GM21723 (cell line): Measurements from ENCODE around the gene RAP2A.
A peak's percentile ranks its signal among the peaks of the same experiment; 100 is the strongest.

Source experiments
- ATAC-seq: cut with Tn5 transposase; IDR thresholded peaks from one replicate; pipeline ENCODE4 v1.9.1; 2021; ENCODE audit warnings: mild to moderate bottlenecking, moderate library complexity; ENCODE audit not compliant: unreplicated experiment

Gene RAP2A

DNA sequence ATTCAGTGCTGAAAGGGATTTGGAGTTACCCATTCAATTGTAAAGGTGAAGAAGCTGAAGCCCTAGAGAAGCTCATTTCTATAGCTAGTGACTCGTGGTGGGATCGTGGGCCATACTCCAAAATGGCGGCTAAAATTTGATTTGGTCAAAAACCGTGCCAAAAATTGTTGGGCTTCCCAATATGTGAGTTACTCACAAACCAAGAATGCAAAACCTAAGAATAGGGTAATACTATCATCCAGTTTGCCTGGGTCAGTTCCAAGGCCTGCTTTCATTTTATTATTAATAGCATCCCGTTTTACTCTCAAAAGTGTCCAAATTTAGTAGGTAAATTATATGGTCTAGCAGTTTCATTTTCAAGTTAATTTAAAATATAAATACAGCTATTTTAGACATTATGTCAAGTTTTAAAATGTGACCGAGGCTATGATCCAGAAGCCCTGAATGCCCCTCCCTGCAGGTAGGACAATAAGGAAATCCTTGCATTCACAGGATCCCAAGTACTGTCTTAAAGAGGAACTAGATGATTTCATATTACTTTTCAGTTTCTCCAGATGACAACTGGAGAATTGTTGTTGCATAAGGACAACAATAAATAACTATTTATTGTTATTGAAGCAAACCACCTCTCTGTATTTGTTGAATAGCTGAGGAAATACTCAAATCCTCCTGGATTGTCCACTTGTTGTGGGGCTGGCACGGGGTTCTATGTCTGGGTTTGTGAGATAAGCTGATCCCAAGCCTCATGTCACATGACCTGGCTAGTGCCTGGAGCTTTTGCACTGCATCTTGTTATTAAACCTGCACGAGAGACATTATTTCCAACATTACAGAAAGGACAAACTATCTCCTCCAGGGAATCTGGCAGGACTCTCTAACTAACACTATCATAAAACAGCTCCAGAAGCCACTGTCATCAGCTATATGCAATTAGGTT, 11.6 kb upstream of the RAP2A start:
- no peak for ATAC-seq

DNA sequence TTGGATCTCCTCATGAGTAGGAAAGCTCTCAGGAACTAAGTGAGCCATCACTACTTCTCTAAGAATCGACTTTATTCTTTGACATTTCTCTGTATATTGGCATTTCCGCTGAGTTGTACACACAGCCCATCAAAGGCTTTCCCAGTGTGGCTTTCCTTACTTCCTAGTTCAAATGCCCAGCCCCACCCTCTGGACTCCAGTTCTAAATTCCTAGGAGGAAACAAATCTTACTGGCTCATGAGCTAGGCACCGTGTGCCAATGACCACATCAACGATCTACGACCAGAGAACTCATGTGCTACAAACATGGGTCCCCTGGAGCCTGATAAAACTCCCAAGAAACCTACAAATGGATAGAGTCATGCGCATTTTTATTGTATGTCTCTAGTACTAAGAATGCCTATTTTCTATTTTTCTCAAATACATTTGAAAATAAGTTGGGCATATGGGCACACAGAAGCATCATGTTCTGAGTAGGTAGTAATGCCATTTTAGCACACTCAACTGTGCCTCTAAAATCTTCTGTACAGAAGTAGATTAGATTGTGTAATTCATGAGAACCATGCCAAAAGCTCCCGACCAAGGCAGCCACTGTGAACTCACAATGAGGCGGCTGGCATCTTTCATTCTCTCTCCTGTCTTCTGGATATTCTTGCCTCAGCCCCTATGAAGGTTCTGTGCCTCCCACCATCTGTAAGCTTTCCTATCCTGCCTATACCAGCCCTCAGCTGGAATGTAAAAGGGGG, 10.5 kb upstream of the RAP2A start:
- no peak for ATAC-seq

GRCh38 chr13:97425590-97425989, 8.4 kb upstream of the RAP2A start:
- ATAC-seq, result no peak

DNA sequence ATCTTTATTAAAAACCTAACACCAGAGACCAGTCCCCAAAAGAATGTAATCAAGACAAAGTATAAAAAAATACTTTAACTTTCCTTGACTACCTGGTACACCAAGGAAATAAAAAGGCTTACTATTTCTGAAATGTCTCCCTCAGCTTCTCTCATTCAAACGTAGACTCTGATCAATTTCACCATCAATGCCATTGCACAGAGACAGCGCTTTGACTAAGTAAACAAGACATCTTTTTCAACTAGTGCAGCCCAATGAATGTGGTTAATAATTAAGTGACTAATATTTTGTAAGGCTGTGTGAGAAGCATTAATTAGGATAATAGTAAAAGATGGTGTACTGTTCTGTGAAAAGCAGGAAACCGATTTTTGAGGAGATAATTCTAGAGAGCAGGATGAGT, 7.3 kb upstream of the RAP2A start:
- no peak for ATAC-seq

DNA sequence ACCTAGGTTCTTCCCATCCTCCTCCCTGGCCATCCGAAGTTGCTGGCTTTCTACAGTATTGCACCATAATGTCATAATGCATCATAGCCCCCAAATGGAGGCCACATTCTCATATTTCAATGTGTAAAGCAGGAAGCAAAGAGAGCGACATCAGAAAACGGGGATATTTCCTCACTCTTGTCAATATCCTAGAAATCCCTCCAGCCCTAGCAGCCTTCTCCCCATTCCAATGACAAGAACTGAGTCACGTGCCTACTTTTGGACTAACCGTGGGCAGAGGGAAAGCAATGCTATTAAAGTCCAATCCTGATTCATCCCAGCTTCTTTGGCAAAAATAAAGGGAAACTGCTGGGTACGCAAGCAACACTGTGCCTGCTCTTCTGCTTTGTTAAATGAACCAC, 4.3 kb upstream of the RAP2A start:
- ATAC-seq, result no peak

DNA sequence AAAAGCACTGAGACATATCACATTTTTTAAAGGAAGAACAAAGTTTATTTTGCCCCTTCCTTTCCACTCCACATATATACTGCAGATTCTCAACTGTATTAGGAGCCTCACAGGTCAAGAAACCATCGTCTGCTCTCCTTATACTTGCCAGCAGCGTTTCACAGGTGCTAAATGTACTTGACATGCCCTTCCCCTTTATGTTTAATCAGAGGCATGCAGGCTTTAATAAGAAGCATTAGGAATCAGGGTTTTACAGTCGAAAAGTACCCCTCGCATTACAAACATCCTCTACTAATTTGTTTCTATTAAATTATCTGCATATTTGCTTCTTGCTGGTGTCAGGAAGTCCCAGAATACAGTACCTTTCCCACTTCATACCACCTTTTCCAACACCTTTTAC, 3.7 kb upstream of the RAP2A start:
- ATAC-seq, result no peak

DNA sequence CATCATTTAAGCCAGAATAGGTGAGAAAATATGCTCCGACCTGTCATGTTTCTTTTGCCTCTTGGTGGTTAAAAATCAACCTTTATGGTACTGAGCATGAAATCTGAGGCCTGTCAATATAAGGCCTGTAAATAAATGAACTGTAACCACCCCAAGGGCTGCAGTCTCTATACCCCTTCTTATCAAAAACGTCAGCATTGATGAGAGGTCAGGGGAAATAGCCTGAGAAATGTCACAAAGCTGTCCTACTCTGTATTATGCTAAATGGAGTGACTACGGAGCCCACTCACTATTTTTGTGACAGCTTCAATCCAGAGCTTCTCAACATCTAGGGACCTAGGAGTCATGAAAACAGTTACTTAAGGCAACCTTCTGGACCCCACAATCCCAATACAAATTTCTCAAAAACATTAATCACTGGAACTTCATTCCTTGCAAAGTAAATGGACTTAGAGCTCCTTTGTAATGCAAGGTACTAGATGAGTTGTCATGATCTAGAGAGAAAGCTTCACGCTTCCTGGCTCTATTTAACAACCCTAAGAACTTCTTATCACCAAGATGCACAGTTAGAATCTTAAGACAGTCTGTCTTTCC, 2.7 kb upstream of the RAP2A start:
- no peak for ATAC-seq

DNA sequence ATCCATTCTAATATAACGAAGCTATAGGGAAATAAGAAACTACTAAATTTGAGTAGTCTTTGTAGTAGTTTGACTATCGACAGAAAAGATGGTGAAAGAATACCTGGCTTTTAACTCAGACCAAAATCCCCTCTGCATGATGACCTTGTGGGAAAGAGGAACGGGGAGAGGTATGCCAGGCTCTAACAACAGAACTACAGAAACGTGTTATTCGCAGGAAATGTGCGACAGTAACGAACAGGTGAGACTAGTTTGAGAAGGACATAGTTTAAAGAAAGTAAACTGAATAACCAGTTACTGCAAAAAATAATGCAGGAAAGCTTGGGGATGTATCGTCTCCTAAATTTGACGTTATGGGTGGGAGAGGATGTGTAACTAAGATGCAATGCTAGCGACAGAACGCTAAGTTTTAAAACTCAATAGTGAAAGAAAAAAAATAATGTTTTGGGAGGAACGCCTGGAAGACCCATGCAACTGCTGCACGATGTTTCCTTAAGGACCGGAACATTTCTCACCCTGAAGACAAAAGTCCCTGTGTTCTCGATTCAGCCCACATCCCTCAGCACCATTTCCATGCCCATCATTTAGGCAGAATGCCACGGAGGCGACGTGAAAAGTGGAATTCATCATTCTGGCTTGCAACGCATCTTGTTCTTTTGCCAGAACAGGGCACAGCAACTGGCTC, 1.6 kb upstream of the RAP2A start:
- no peak for ATAC-seq

DNA sequence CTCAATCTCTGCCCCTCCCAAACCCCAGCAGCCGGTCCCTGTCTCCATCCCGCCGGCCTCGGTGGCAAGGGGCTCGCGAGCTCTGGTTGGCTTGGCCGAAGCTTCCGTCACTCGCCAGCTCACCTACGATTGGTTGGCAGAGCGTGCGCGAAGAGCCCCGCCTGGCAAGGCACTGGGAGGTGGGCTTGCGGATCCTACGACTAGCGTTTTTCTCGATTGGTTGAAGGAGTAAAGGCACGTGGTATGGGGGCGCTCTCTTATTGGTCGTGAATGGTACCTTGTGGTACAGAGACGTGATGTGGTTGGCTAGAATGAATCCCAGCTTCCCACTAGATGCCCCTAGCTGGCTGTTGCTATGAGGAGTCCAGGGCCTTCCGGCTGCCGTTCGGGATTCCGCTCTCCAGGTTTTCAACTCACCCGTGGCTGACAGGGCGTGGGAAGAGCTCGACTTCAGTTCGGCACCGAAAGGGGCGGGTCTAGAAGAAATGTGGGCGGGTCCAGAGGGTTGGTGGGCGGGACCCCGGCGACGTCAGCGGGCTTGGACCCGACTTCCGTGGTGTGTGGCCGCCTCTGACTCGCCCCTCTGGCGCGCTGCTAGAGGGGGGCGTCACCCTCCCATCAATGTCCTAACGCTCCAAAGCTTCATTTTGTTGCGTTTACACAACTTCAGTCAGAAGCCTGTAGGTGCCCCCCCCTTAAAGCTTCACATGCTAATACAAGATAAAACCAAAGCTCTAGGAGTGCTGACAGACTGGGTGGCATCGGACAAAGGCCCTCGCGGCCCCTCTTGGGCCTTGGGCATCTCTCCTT, 847 bp upstream of the RAP2A start:
- ATAC-seq, result peak; percentile 77

DNA sequence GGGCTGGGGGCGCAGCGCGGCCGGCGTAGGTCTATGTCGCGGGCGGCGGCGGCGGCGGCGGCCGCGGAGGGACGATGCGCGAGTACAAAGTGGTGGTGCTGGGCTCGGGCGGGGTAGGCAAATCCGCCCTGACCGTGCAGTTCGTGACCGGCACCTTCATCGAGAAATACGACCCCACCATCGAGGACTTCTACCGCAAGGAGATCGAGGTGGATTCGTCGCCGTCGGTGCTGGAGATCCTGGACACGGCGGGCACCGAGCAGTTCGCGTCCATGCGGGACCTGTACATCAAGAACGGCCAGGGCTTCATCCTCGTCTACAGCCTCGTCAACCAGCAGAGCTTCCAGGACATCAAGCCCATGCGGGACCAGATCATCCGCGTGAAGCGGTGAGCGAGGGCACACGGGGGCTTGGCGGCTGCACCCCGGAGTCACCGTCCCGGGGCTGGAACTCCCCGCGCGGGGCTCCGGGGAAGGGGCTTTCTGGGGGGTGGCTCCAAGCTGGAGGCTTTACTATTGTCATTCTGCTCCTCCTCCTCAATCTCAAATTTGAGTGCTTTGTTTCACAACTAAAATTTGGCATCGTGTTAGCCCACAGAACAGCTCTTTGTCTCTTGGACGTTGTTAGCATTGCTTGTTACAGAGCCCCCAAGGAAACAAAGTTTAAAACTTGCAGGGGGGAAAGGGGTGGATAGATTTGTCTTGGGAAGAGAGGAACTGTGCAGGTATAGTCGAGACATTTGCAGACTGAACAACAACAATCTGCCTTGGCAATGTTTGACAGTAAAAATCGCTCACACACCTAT, 630 bp downstream of the RAP2A start:
- ATAC-seq, result peak; percentile 2

DNA sequence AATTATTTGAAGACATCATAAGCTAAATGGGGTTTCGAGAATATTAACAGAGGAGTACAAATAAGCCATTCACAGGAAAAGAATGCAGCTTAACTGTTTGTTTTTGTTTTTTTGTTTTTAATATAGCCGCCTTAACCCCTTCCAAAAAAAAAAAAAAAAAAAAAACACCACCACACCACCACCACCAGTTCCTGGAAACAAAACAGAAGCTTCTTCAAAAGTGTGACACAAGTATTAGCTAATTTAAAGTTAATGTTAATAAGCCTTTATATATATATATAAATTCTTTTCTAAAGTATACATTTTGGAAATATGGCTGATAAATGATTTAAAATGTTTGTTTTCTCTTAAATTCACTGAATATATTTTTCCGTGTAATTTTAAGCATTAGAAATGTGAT, 1.4 kb downstream of the RAP2A start:
- no peak for ATAC-seq

- no peak for ATAC-seq
Observed at GRCh38 chr13:97435794-97436193, 1.8 kb downstream of the RAP2A start.

GRCh38 chr13:97436845-97437244, 2.9 kb downstream of the RAP2A start:
- no peak for ATAC-seq

DNA sequence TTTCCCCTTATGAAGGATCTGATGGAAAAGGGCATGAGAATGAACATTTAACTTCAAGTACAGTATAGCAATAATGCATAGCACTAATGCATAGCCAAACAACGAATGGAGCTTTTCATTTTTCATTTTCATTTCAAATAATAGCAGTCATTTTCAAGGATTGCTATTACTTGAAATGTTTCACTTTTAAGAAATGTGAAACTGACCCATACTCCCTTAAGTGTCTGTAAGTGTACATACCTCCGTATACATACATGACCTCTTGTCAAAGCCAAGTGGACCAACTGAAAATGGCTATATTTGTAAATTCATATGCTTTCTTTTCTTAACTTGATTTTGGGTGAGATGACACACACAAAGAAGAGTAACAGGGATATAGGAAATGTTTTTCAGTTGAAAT, 3.8 kb downstream of the RAP2A start:
- no peak for ATAC-seq

- no peak for ATAC-seq
Observed at GRCh38 chr13:97438856-97439595, 5.1 kb downstream of the RAP2A start.

DNA sequence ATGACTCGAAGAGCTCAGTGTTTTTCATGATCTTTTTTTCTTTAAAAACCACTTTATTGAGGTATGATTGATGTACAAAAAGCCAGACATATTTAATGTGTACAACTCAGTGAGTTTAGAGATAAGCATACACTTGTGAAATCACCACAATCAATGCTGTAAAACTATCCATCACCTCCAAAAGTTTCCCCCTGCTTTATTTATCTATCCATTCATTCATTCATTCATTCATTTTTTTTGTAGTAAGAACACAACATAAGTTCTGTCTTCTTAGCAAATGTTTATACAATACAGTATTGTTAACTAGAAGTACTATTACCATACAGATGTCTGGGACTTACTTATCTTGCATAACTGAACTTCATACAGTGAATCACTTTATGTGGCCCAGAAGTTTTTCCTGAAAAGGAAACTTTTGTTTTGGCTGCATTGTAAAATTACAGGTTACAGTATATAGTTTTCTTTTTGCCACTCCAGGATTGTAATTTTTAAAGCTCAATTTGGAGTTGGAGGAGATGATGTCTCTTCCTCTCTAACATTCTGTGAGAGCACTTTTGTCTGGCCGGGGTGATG, 6.7 kb downstream of the RAP2A start:
- ATAC-seq, result no peak

DNA sequence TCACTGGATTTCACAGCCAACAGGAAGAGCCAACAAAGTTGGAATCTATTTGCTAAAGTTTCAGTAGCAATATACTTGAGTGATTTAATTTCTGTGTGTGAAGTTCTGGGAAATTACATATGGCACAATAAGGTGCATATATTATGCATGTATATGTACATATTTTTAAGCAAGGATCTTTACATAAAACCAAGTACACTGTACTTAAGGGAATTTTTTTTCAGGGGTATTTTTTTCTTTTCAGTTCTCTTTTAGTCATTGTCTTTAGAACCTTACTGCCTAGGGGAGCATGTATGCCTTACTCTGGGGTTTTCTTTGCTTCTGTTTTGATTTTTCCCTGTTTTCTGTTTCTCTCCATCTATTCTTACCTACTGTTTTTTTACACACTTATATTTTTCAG, 7.4 kb downstream of the RAP2A start:
- peak; percentile 69 for ATAC-seq

GRCh38 chr13:97445522-97446187, 11.7 kb downstream of the RAP2A start:
- ATAC-seq, result no peak
